Body of pancreas (tissue), 4 donors: ENCODE data around the gene GADD45GIP1. TPM values are rescaled to one million over a fixed set of nuclear protein-coding genes. Genes with fewer than 3 reads are reported as not detected.

ENCODE experiments used
- ATAC-seq: fragments of 150-250 bp; one replicate; pipeline ENCODE4 v1.9.1; 2016
- DNase-seq, 4 donors: peaks; one replicate each; pipeline ENCODE4 v3.0.0-alpha.2; 2019
- H3K27ac ChIP-seq, 4 donors: fragments of 200-600 bp; sonication (generic); 1 replicate in 3 of 4; 2 replicates in 1 of 4; pipeline versions ENCODE4 v1.5.1 to v1.6.1; 2016 to 2019; ENCODE audit warnings: mild to moderate bottlenecking in 1 of 4, mixed read lengths in 1 of 4, moderate library complexity in 1 of 4
- H3K27me3 ChIP-seq, 2 donors: fragments of 200-600 bp; sonication (generic); one replicate each; pipeline ENCODE4 v1.6.0; 2016; ENCODE audit warnings: mild to moderate bottlenecking in 1 of 2
- H3K36me3 ChIP-seq, 2 donors: fragments of 200-600 bp; sonication (generic); replicated peaks in 1 of 2; 2 replicates each; pipeline ENCODE4 v1.5.1; 2016; ENCODE audit warnings: low read depth in 2 of 2; ENCODE audit not compliant: insufficient read depth in 1 of 2
- H3K4me1 ChIP-seq: fragments of 200-600 bp; sonication (generic); one replicate; pipeline ENCODE4 v1.6.0; 2016
- H3K4me3 ChIP-seq, 2 donors: fragments of 200-600 bp; sonication (generic); 1 replicate in 1 of 2; 2 replicates in 1 of 2; pipeline ENCODE4 v1.5.1; 2016 to 2019
- H3K9me3 ChIP-seq, 3 donors: fragments of 200-600 bp; sonication (generic); 1 replicate in 2 of 3; 2 replicates in 1 of 3; pipeline ENCODE4 v1.5.1; 2016
- CTCF ChIP-seq, 7 experiments: fragments of 450-650 bp in 4 of 7; fragments of 200-600 bp in 3 of 7; sonication (generic) in 3 of 7; IDR thresholded peaks; one replicate each; pipeline ENCODE4 v1.5.1; 2016 to 2019; ENCODE audit warnings: antibody characterized with exemption in 7 of 7
- POLR2A ChIP-seq, 3 donors: fragments of 450-650 bp; IDR thresholded peaks; one replicate each; pipeline ENCODE4 v1.6.1; 2016; ENCODE audit warnings: antibody characterized with exemption in 3 of 3, mild to moderate bottlenecking in 2 of 3
- WGBS, 2 donors: methylation state at CpG; one replicate each; pipeline ENCODE4 v1.1.5; 2017; 5-methylcytosine and 5-hydroxymethylcytosine counted together
- intact Hi-C: fragments of 100-400 bp; cut with DNase I; formaldehyde crosslinking; loops from one replicate; pipeline ENCODE4 v1.15.1; 2023
- total RNA-seq, 2 donors: library from RNA; depleted of rRNA; stranded (reverse); fragments of >200 nt; gene quantifications; one replicate each; pipeline ENCODE4 v1.1.0, GENCODE V29; 2016

GADD45GIP1 gene
- total RNA-seq = 10 to 100 TPM; 31.3 to 42.0 TPM

DNA sequence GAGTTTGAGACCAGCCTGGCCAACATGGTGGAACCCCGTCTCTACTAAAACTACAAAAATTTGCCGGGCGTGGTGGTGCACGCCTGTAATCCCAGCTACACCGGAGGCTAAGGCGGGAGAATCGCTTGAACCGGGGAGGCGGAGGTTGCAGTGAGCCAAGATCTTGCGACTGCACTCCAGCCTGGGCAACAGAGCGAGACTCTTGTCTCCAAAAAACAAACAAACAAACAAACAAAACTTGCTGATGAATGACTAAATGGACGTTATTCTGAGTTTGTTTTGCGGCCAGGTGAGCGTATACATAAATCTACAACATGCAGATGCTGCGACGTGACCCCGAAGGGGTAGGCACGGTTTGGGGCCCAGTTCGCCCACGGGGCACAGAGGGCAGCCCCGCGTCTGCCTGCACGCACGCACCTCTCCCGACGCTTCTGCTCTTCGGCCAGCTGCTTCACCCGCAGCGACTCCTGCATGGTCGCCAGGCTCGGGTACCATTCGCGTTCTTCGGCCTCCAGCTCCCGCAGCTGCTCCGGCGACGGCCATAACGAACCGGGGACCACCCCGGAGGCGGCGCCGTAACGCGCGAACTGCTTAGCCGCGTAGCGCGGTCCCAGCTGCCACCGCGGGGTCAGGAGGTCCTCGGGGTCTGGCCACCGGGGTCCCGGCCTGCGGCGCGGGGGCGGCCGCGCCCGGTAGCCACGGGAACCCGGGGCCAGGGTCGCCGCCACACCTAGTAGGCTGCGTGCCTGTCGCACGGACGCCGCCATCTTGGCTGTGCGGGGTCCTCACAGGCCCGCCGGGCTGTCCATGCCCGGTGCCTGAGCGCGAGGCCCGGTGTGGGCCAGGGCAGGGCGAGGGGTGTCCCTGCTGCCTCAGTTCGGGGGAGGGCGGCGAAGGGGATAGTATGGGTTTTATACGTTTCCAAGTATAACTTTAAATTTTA lies at the start of gene GADD45GIP1:
GADD45GIP1 (minus strand) TSS at position 778 of the 943 bp plus-strand sequence; CDS start at position 767, 11 bp downstream.
- TF ChIP-seq POLR2A (IDR thresholded peaks at IDR 0.05) = peak; percentile 52 to 73 (median 73)
- TF ChIP-seq CTCF (IDR thresholded peaks at IDR 0.05) = peak in 1 of 7 experiments; percentile 3
- Histone ChIP-seq H3K4me1 (peaks cover 38% of the 10 kb centered on the region), H3K27me3 (no peaks in the 10 kb centered on the region), H3K27ac (peak within 1 kb of the TSS; percentile 64 to 91 (median 86)), H3K36me3 (peaks cover 0 to 6% of the 10 kb centered on the region in 2 donors), H3K4me3 (peak within 1 kb of the TSS; percentile 67 to 96), H3K9me3 (no peaks in the 10 kb centered on the region)
- intact Hi-C loops = no loop called here
- DNase-seq (peak; percentile 80 to 85 (median 80)), ATAC-seq (peak; percentile 96)
- 4 to 7% methylated on average over 40 to 70 of the region's 84 CpGs for WGBS, 2 donors

- no peaks in the 10 kb centered on the region for H3K9me3 ChIP-seq
- ATAC-seq (no peak), DNase-seq (no peak)
- H3K4me1 ChIP-seq = peaks cover 62% of the 10 kb centered on the region
- H3K27me3 ChIP-seq = no peaks in the 10 kb centered on the region
- no peaks in the 10 kb centered on the region for H3K36me3 ChIP-seq
- H3K27ac ChIP-seq = no peak overlapping the region
- H3K4me3 ChIP-seq = no peak overlapping the region
- intact Hi-C loops = no loop called here
- WGBS, 2 donors = 28 to 43% methylated on average over 11 to 12 of the region's 12 CpGs
- TF ChIP-seq CTCF (IDR thresholded peaks at IDR 0.05) (no peak), POLR2A (IDR thresholded peaks at IDR 0.05) (no peak)
These were observed 48.9 kb upstream of the GADD45GIP1 start for GRCh38 chr19:13005861-13006370.

DNA sequence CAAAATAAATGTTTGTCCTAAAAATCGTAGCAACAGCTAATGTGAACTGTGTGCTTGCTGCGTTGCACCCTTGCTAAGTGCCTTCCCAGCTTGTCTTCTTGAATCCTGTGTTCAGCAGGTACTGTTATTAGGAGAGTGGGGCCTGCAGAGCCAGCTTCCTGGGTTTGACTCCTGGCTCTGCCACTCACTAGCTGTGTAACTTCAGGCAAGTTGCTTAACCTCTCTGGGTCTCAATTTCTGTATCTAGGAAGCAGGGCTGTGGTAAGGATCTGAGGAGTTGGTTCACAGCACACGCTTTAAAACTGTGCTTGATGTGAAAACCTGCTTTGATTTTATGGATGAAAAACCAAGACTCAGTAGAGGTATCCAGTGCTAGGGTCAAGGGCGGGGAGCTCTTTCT lies 48.2 kb upstream of the GADD45GIP1 start:
- 87 to 94% methylated on average over 4 of the region's 4 CpGs for WGBS, 2 donors
- DNase-seq (no peak), ATAC-seq (no peak)
- no peaks in the 10 kb centered on the region for H3K36me3 ChIP-seq
- intact Hi-C loops = no loop called here
- no peaks in the 10 kb centered on the region for H3K9me3 ChIP-seq
- H3K27me3 ChIP-seq = no peaks in the 10 kb centered on the region
- peaks cover 62% of the 10 kb centered on the region for H3K4me1 ChIP-seq
- no peak for TF ChIP-seq POLR2A (IDR thresholded peaks at IDR 0.05)
- TF ChIP-seq CTCF (IDR thresholded peaks at IDR 0.05) = no peak
- H3K27ac ChIP-seq = no peak overlapping the region
- H3K4me3 ChIP-seq = no peak overlapping the region

DNA sequence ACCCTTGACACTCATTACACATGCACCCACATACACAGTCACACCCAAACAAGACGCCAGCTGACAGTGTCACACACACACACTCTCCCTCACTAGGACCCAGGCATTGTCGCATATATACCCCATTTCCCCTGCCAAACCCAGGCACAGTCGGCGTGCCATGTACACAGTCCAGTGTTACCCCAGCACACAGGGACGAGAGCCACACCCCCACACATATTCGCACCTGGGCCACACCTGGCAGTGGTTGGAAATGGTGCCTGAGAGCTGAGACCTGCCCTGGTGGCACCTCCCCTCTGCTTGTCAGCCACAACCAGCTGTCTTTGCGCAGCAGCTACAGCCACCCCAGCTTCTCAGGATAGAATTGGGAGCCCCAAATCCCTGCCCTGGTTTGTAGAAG lies 47.2 kb upstream of the GADD45GIP1 start:
- no peak for DNase-seq
- Histone ChIP-seq H3K4me3 (no peak overlapping the region), H3K36me3 (no peaks in the 10 kb centered on the region), H3K9me3 (no peaks in the 10 kb centered on the region), H3K27me3 (no peaks in the 10 kb centered on the region), H3K27ac (no peak overlapping the region), H3K4me1 (peaks cover 54% of the 10 kb centered on the region)
- TF ChIP-seq CTCF (IDR thresholded peaks at IDR 0.05) = no peak
- TF ChIP-seq POLR2A (IDR thresholded peaks at IDR 0.05) = no peak
- intact Hi-C loops = no loop called here
- 56 to 72% methylated on average over 6 to 7 of the region's 7 CpGs for WGBS, 2 donors
- no peak for ATAC-seq
